Mesodermal cell (in vitro differentiated cells): Measurements from ENCODE around the gene GLI3.

Experiments used
- H3K27ac ChIP-seq: 2 replicates; pipeline ENCODE4 v1.7.0; 2013; ENCODE audit warnings: mild to moderate bottlenecking, low read depth, low read length, moderate library complexity; ENCODE audit not compliant: severe bottlenecking
- H3K36me3 ChIP-seq: 2 replicates; pipeline ENCODE4 v1.7.1; 2013; ENCODE audit warnings: mild to moderate bottlenecking, low read length, moderate library complexity; ENCODE audit not compliant: control insufficient read depth, insufficient read depth
- H3K4me1 ChIP-seq: one replicate; pipeline ENCODE4 v1.7.1; 2013; ENCODE audit warnings: mild to moderate bottlenecking, low read length; ENCODE audit not compliant: insufficient read depth, control insufficient read depth, poor library complexity, severe bottlenecking
- H3K4me3 ChIP-seq: 2 replicates; pipeline ENCODE4 v1.7.0; 2013; ENCODE audit warnings: low read length, control low read depth, mild to moderate bottlenecking; ENCODE audit not compliant: insufficient read depth, poor library complexity, severe bottlenecking; ENCODE audit errors: extremely low read depth
- H3K9me3 ChIP-seq: 2 replicates; pipeline ENCODE4 v1.7.1; 2013; ENCODE audit warnings: mild to moderate bottlenecking, low read length, moderate library complexity; ENCODE audit not compliant: control insufficient read depth
- WGBS, 2 experiments: methylation state at CpG; one replicate each; pipeline ENCODE4 v1.1.5; 2013; ENCODE audit warnings: missing lambda C conversion rate in 2 of 2; ENCODE audit not compliant: insufficient coverage in 2 of 2; 5-methylcytosine and 5-hydroxymethylcytosine counted together

Gene GLI3

DNA sequence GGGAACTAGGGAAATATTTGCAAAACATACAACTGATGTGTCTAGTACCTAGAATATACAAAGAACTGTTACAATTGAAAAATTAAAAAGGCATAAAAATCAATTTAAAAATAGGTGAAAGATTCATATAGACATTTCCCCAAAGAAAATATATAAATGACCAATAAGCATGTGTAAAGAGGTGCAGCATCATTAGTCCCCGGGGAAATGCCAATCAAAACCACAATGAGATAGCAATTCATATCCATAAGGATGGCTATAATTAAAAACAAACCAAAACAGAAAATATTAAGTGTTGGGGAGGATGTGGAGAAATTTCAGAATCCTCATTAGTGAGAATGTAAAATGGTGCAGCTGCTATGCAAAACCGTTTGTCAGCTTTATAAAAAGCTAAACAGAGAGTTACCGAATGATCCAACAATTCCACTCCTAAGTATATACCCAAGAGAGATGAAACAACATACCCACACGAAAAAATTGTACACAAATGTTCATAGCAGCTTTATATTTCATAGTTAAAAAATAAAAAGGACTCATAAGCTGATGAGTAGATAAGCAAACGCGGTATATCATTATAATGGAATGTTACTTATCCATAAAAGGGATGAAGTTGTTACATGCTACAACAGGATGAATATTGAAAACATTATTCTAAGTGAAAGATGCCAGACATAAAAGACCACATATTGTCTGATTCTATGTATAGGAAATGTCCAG lies 324.0 kb downstream of the GLI3 start:
- no peak overlapping the region for H3K27ac ChIP-seq
- no peak overlapping the region for H3K4me3 ChIP-seq
- peaks cover 10% of the 10 kb centered on the region for H3K4me1 ChIP-seq
- whole genome bisulfite sequencing, 2 experiments, result 100% methylated on average over 1 of the region's 6 CpGs; no CpG with 5 or more reads in 1 of the 2 experiments
- no peaks in the 10 kb centered on the region for H3K36me3 ChIP-seq
- no peaks in the 10 kb centered on the region for H3K9me3 ChIP-seq

DNA sequence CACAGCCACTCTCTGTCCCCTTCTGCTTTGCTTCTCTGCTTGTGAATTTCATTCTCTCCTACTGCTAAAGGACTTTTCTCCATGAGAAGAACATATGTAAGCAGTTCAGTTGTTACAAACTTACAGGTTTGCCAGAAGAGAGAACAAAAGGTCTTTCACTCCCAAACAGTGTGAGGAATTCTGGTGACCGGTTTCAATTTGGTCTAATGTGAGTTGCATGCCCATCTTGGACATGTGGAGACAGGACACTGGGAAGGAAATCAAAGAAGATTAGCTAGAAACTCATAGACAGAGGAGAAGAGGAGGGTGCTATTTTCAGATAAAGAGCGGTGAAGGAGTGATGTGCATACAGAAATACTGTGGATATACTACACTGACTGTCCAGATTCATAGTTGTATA lies 324.6 kb downstream of the GLI3 start:
- Histone ChIP-seq H3K27ac (no peak overlapping the region), H3K9me3 (no peaks in the 10 kb centered on the region), H3K36me3 (no peaks in the 10 kb centered on the region), H3K4me1 (peaks cover 10% of the 10 kb centered on the region), H3K4me3 (no peak overlapping the region)
- 100% methylated on average over 1 of the region's 2 CpGs; no CpG with 5 or more reads in 1 of the 2 experiments for WGBS, 2 experiments

DNA sequence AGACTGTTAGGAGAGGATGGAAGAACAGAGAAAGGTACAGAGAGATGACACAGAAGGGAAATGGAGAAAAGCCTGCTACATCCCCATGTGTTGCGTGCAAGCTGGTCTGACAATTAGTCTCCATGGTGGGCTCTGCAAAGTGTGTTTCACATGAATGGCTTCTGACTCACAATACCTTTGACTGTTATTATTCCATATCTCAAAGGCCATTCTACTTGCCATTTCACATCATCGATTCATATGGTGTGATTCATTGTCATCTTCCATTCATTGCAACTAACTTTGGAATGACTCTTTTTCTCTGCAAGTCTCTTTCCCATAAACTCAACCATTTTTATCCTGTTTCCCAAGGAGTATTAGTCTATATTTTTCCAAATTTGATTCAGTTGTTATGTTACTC lies 325.2 kb downstream of the GLI3 start:
- WGBS, 2 experiments, result 96 to 100% methylated on average over 1 to 2 of the region's 2 CpGs
- H3K4me3 ChIP-seq, result no peak overlapping the region
- no peaks in the 10 kb centered on the region for H3K9me3 ChIP-seq
- H3K4me1 ChIP-seq, result peaks cover 10% of the 10 kb centered on the region
- no peaks in the 10 kb centered on the region for H3K36me3 ChIP-seq
- no peak overlapping the region for H3K27ac ChIP-seq
